DOHH2 (cell line): Measurements from ENCODE around the gene MSMB.
A peak's percentile ranks its signal among the peaks of the same experiment; 100 is the strongest.

Experiments used
- H3F3A ChIP-seq: fragments of 200-600 bp; sonication (generic), shearing (Covaris generic); 2 replicates; pipeline ENCODE4 v1.6.0; 2016; ENCODE audit warnings: antibody characterized with exemption, mild to moderate bottlenecking; ENCODE audit not compliant: control insufficient read depth, insufficient read depth
- H3K27ac ChIP-seq: fragments of 200-600 bp; sonication (generic); 2 replicates; pipeline ENCODE4 v1.5.1; 2014; ENCODE audit warnings: low read depth, mild to moderate bottlenecking, low read length, moderate library complexity
- H3K27me3 ChIP-seq: fragments of 200-600 bp; sonication (generic); 2 replicates; pipeline ENCODE4 v1.6.1; 2014; ENCODE audit warnings: mild to moderate bottlenecking, low read length, mixed read lengths; ENCODE audit not compliant: control insufficient read depth
- H3K36me3 ChIP-seq: fragments of 200-600 bp; sonication (generic); 2 replicates; pipeline ENCODE4 v1.6.1; 2014; ENCODE audit warnings: mild to moderate bottlenecking, low read length, moderate library complexity, mixed read lengths; ENCODE audit not compliant: control insufficient read depth
- H3K4me1 ChIP-seq: fragments of 200-600 bp; sonication (generic); 2 replicates; pipeline ENCODE4 v1.6.1; 2014; ENCODE audit warnings: mild to moderate bottlenecking, low read length, mixed read lengths; ENCODE audit not compliant: control insufficient read depth
- H3K4me2 ChIP-seq: fragments of 200-600 bp; sonication (generic); 2 replicates; pipeline ENCODE4 v1.6.0; 2014; ENCODE audit warnings: mild to moderate bottlenecking, low read length, moderate library complexity
- H3K4me3 ChIP-seq: fragments of 200-600 bp; sonication (generic); 2 replicates; pipeline ENCODE4 v1.5.1; 2014; ENCODE audit warnings: mild to moderate bottlenecking, low read length, mixed read lengths
- H3K79me2 ChIP-seq: fragments of 200-600 bp; sonication (generic); 2 replicates; pipeline ENCODE4 v1.6.1; 2014; ENCODE audit warnings: mild to moderate bottlenecking, low read length, mixed read lengths; ENCODE audit not compliant: control insufficient read depth
- H3K9me2 ChIP-seq: fragments of 200-600 bp; sonication (generic); replicated peaks from 2 replicates; pipeline ENCODE4 v1.6.1; 2014; ENCODE audit warnings: mild to moderate bottlenecking, low read length, mixed read lengths; ENCODE audit not compliant: control insufficient read depth
- H3K9me3 ChIP-seq: fragments of 200-600 bp; sonication (generic); 2 replicates; pipeline ENCODE4 v1.6.1; 2014; ENCODE audit warnings: antibody characterized with exemption, low read length, mixed read lengths; ENCODE audit not compliant: control insufficient read depth, insufficient read depth
- H4K20me1 ChIP-seq: fragments of 200-600 bp; sonication (generic); 2 replicates; pipeline ENCODE4 v1.6.0; 2014; ENCODE audit warnings: low read depth, mild to moderate bottlenecking, antibody characterized with exemption, low read length, moderate library complexity; ENCODE audit not compliant: control insufficient read depth, insufficient read depth
- EZH2phosphoT487 ChIP-seq: fragments of 200-600 bp; sonication (generic); IDR thresholded peaks from 2 replicates; pipeline ENCODE4 v1.6.1; 2017; ENCODE audit warnings: borderline replicate concordance, mild to moderate bottlenecking, antibody characterized with exemption, low read length, moderate library complexity, mixed read lengths
- TF ChIP-seq, protein P1 (sequence below): fragments of 200-600 bp; sonication (generic); IDR thresholded peaks from one replicate; pipeline ENCODE4 v1.5.1; 2014; ENCODE audit warnings: antibody characterized with exemption, mild to moderate bottlenecking, low read depth, low read length; ENCODE audit not compliant: poor library complexity, severe bottlenecking

MSMB gene

DNA sequence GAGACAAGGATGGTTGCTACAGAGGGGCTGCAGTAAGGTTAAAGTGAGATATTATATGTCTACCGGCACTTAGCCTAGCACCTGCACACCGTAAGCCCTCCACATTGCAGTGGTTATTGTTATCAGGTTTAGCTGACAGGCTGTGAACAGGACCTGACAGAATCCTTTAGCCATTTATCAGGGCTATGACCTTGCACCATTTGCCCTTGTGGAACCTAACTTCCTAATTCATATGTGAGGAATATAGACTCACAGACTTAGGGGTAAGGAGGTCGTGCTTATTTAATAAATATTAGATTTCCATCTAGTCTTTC, 25.8 kb downstream of the MSMB start:
- Histone ChIP-seq H3F3A (no peaks in the 10 kb centered on the region), H3K4me2 (peak overlapping the region; percentile 7; the same call in 1 of the 2 replicates), H3K36me3 (peaks cover 55% of the 10 kb centered on the region), H3K9me2 (no peaks in the 10 kb centered on the region), H3K27me3 (no peaks in the 10 kb centered on the region), H3K4me3 (no peak overlapping the region; the same call in 1 of the 2 replicates), H3K27ac (no peak overlapping the region), H3K9me3 (no peaks in the 10 kb centered on the region), H3K4me1 (peaks cover 44% of the 10 kb centered on the region), H4K20me1 (peaks cover 41% of the 10 kb centered on the region), H3K79me2 (peaks cover 100% of the 10 kb centered on the region)
- TF ChIP-seq, protein P1, sequence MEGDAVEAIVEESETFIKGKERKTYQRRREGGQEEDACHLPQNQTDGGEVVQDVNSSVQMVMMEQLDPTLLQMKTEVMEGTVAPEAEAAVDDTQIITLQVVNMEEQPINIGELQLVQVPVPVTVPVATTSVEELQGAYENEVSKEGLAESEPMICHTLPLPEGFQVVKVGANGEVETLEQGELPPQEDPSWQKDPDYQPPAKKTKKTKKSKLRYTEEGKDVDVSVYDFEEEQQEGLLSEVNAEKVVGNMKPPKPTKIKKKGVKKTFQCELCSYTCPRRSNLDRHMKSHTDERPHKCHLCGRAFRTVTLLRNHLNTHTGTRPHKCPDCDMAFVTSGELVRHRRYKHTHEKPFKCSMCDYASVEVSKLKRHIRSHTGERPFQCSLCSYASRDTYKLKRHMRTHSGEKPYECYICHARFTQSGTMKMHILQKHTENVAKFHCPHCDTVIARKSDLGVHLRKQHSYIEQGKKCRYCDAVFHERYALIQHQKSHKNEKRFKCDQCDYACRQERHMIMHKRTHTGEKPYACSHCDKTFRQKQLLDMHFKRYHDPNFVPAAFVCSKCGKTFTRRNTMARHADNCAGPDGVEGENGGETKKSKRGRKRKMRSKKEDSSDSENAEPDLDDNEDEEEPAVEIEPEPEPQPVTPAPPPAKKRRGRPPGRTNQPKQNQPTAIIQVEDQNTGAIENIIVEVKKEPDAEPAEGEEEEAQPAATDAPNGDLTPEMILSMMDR, result no peak
- TF ChIP-seq EZH2phosphoT487, result no peak

- H4K20me1 ChIP-seq, result peaks cover 41% of the 10 kb centered on the region
- peak overlapping the region; percentile 7; the same call in 1 of the 2 replicates for H3K4me2 ChIP-seq
- H3K9me3 ChIP-seq, result no peaks in the 10 kb centered on the region
- H3K36me3 ChIP-seq, result peaks cover 59% of the 10 kb centered on the region
- no peaks in the 10 kb centered on the region for H3K9me2 ChIP-seq
- peaks cover 44% of the 10 kb centered on the region for H3K4me1 ChIP-seq
- no peaks in the 10 kb centered on the region for H3K27me3 ChIP-seq
- no peak overlapping the region; the same call in 1 of the 2 replicates for H3K4me3 ChIP-seq
- no peaks in the 10 kb centered on the region for H3F3A ChIP-seq
- peaks cover 100% of the 10 kb centered on the region for H3K79me2 ChIP-seq
- no peak overlapping the region for H3K27ac ChIP-seq
- no peak for TF ChIP-seq EZH2phosphoT487
Observed at GRCh38 chr10:46019569-46020343, 26.3 kb downstream of the MSMB start.

DNA sequence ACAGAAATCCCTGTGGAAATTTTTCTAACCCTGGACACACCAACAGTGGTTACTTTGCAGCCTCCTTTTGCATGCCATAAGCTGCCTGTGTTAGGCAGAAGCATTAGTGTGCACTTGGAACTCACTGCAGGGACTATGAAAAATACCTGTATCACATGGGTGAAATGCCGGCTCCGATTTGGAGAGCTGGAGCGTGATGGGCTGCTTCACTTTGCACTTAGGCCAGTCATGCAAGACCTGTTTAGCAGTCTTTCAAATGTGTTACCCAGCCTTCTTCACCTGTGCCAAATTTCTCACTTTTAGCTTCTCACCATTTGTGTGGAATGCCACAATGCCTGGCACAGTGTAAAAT, 26.9 kb downstream of the MSMB start:
- Histone ChIP-seq H3K4me1 (peaks cover 44% of the 10 kb centered on the region), H3F3A (no peaks in the 10 kb centered on the region; the same call in 1 of the 2 replicates), H3K79me2 (peaks cover 100% of the 10 kb centered on the region), H3K27me3 (no peaks in the 10 kb centered on the region), H4K20me1 (peaks cover 38% of the 10 kb centered on the region), H3K9me2 (no peaks in the 10 kb centered on the region), H3K36me3 (peaks cover 62% of the 10 kb centered on the region), H3K4me2 (peak overlapping the region; percentile 7; the same call in 1 of the 2 replicates), H3K4me3 (no peak overlapping the region), H3K27ac (no peak overlapping the region), H3K9me3 (no peaks in the 10 kb centered on the region)
- TF ChIP-seq EZH2phosphoT487, result no peak
- TF ChIP-seq, protein P1, result no peak

- Histone ChIP-seq H3K27ac (no peak overlapping the region), H4K20me1 (peaks cover 38% of the 10 kb centered on the region), H3F3A (no peaks in the 10 kb centered on the region; the same call in 1 of the 2 replicates), H3K9me3 (no peaks in the 10 kb centered on the region), H3K4me3 (no peak overlapping the region), H3K4me1 (peaks cover 40% of the 10 kb centered on the region), H3K36me3 (peaks cover 62% of the 10 kb centered on the region), H3K4me2 (0 out of 2 replicates have a peak overlapping the region, but pooled peaks have one; percentile 7), H3K9me2 (no peaks in the 10 kb centered on the region), H3K79me2 (peaks cover 95% of the 10 kb centered on the region), H3K27me3 (no peaks in the 10 kb centered on the region)
- TF ChIP-seq EZH2phosphoT487, result no peak
- TF ChIP-seq, protein P1, result no peak
Observed at GRCh38 chr10:46018453-46019176, 27.5 kb downstream of the MSMB start.
